Myocyte (in vitro differentiated cells): Measurements from ENCODE around the gene LDAH. TPM values are rescaled to one million over a fixed set of nuclear protein-coding genes. Genes with fewer than 3 reads are reported as not detected.

Experiments used
- DNase-seq: peaks from one replicate; pipeline ENCODE4 v3.0.0-alpha.2; 2012; ENCODE audit warnings: low read depth
- total RNA-seq: library from RNA; depleted of rRNA; stranded (reverse); fragments of >200 nt; gene quantifications from 2 replicates; pipeline ENCODE4 v1.2.3, GENCODE V29; 2014

LDAH gene
- total RNA-seq, 1 donor from 2014 or later, result 14.7 TPM

- no peak for DNase-seq
These were observed 154.4 kb downstream of the LDAH start for GRCh38 chr2:20668451-20668850.

GRCh38 chr2:20667531-20668401, 155.1 kb downstream of the LDAH start:
- no peak for DNase-seq

GRCh38 chr2:20667151-20667530, 155.8 kb downstream of the LDAH start:
- no peak for DNase-seq

GRCh38 chr2:20666304-20667150, 156.4 kb downstream of the LDAH start, which contains the start of gene GDF7:
TSS of gene GDF7 (plus strand) at chr2:20667144. CDS start at chr2:20667240, 96 bp downstream.
- no peak for DNase-seq

GRCh38 chr2:20666005-20666303, 156.9 kb downstream of the LDAH start:
- DNase-seq, result no peak

- no peak for DNase-seq
These were observed 157.5 kb downstream of the LDAH start for GRCh38 chr2:20665243-20666004.

- DNase-seq, result no peak
These were observed 158.3 kb downstream of the LDAH start for GRCh38 chr2:20664431-20665242.

GRCh38 chr2:20664071-20664390, 158.9 kb downstream of the LDAH start:
- DNase-seq, result no peak

GRCh38 chr2:20663196-20664070, 159.5 kb downstream of the LDAH start:
- DNase-seq, result no peak

GRCh38 chr2:20662308-20662937, 160.5 kb downstream of the LDAH start:
- no peak for DNase-seq

- DNase-seq, result peak; percentile 78
These were observed 161.2 kb downstream of the LDAH start for GRCh38 chr2:20661421-20662307.

GRCh38 chr2:20660506-20661420, 162.1 kb downstream of the LDAH start:
- no peak for DNase-seq

GRCh38 chr2:20657522-20658235, 165.2 kb downstream of the LDAH start:
- no peak for DNase-seq

- DNase-seq, result no peak
These were observed 166.3 kb downstream of the LDAH start for GRCh38 chr2:20656561-20656960.

- DNase-seq, result no peak
These were observed 168.4 kb downstream of the LDAH start for GRCh38 chr2:20654535-20654813.

GRCh38 chr2:20653695-20654534, 169.0 kb downstream of the LDAH start:
- DNase-seq, result no peak
